H1 (cell line): ENCODE measurements around the gene MED12L. TPM values are rescaled to one million over a fixed set of nuclear protein-coding genes. Genes with fewer than 3 reads are reported as not detected.

ENCODE experiments used
- BCL11A ChIP-seq, 2 experiments: IDR thresholded peaks; one replicate each; pipeline ENCODE4 v1.6.1; 2011; ENCODE audit warnings: low read depth in 2 of 2, low read length in 2 of 2, mild to moderate bottlenecking in 2 of 2
- CHD1 ChIP-seq: IDR thresholded peaks from 2 replicates; pipeline ENCODE4 v1.6.1; 2012; ENCODE audit warnings: low read depth, low read length, improper control_type of control experiment
- EP300 ChIP-seq, 2 experiments: IDR thresholded peaks; 1 replicate in 1 of 2; 2 replicates in 1 of 2; pipeline ENCODE4 v1.6.1; 2011 to 2012; ENCODE audit warnings: low read depth in 2 of 2, low read length in 2 of 2, mild to moderate bottlenecking in 2 of 2, borderline replicate concordance in 1 of 2, inconsistent platforms in 1 of 2, moderate library complexity in 1 of 2
- KDM4A ChIP-seq: IDR thresholded peaks from one replicate; pipeline ENCODE4 v1.7.1; 2012; ENCODE audit warnings: low read depth, mild to moderate bottlenecking, moderate library complexity, low read length, inconsistent platforms; ENCODE audit not compliant: severe bottlenecking
- MAX ChIP-seq: IDR thresholded peaks from 2 replicates; pipeline ENCODE4 v1.6.1; 2012; ENCODE audit warnings: inconsistent platforms
- RBBP5 ChIP-seq: IDR thresholded peaks from 2 replicates; pipeline ENCODE4 v1.7.1; 2012; ENCODE audit warnings: low read depth, mild to moderate bottlenecking, inconsistent platforms, low read length, moderate library complexity, borderline replicate concordance
- RNF2 ChIP-seq: fragments of 200-900, 300-1000 bp; sonication (generic); IDR thresholded peaks from 2 replicates; pipeline ENCODE4 v1.7.1; 2016; ENCODE audit warnings: borderline replicate concordance, low read depth, mild to moderate bottlenecking, antibody characterized with exemption, low read length; ENCODE audit not compliant: poor library complexity, severe bottlenecking; ENCODE audit errors: missing control alignments
- TBP ChIP-seq: IDR thresholded peaks from 2 replicates; pipeline ENCODE4 v1.6.1; 2011; ENCODE audit warnings: low read depth, low read length, improper control_type of control experiment
- polyA plus RNA-seq, 7 experiments: library from polyadenylated mRNA; depleted of rRNA in 3 of 7; stranded (reverse) in 5 of 7; unstranded in 2 of 7; fragments of >200 nt in 5 of 7; fragments of 200-250 nt in 2 of 7; gene quantifications; 1 replicate in 5 of 7; 2 replicates in 1 of 7; 4 replicates in 1 of 7; pipeline versions ENCODE4 v1.2.1 to v1.2.3, GENCODE V29; 2011 to 2013; ENCODE audit warnings: missing spikeins in 2 of 7, mixed read lengths in 2 of 7
- total RNA-seq: library from RNA; stranded (reverse); fragmentation: NEBNext Ultra II Directional; extraction: Animal tissue kit (Norgen Biotek cat#: 25700); gene quantifications from 2 replicates; pipeline ENCODE4 v1.2.1, GENCODE V29; 2021
- TF ChIP-seq, protein P1 (sequence below): fragments of 300-600 bp; sonication (generic); IDR thresholded peaks from 2 replicates; pipeline ENCODE4 v1.7.1; 2012; ENCODE audit warnings: low read length, moderate library complexity, mild to moderate bottlenecking, inconsistent platforms; ENCODE audit not compliant: insufficient replicate concordance

MED12L gene
- total and polyA plus RNA-seq, 2 of the 8 experiments (the other 6 are each of a cell fraction or from before 2014, with no cell fraction given), result 3.6 to 26.2 TPM

GRCh38 chr3:151462278-151462780 is 376.9 kb downstream of the MED12L start (continued):
- TF ChIP-seq, protein P1, sequence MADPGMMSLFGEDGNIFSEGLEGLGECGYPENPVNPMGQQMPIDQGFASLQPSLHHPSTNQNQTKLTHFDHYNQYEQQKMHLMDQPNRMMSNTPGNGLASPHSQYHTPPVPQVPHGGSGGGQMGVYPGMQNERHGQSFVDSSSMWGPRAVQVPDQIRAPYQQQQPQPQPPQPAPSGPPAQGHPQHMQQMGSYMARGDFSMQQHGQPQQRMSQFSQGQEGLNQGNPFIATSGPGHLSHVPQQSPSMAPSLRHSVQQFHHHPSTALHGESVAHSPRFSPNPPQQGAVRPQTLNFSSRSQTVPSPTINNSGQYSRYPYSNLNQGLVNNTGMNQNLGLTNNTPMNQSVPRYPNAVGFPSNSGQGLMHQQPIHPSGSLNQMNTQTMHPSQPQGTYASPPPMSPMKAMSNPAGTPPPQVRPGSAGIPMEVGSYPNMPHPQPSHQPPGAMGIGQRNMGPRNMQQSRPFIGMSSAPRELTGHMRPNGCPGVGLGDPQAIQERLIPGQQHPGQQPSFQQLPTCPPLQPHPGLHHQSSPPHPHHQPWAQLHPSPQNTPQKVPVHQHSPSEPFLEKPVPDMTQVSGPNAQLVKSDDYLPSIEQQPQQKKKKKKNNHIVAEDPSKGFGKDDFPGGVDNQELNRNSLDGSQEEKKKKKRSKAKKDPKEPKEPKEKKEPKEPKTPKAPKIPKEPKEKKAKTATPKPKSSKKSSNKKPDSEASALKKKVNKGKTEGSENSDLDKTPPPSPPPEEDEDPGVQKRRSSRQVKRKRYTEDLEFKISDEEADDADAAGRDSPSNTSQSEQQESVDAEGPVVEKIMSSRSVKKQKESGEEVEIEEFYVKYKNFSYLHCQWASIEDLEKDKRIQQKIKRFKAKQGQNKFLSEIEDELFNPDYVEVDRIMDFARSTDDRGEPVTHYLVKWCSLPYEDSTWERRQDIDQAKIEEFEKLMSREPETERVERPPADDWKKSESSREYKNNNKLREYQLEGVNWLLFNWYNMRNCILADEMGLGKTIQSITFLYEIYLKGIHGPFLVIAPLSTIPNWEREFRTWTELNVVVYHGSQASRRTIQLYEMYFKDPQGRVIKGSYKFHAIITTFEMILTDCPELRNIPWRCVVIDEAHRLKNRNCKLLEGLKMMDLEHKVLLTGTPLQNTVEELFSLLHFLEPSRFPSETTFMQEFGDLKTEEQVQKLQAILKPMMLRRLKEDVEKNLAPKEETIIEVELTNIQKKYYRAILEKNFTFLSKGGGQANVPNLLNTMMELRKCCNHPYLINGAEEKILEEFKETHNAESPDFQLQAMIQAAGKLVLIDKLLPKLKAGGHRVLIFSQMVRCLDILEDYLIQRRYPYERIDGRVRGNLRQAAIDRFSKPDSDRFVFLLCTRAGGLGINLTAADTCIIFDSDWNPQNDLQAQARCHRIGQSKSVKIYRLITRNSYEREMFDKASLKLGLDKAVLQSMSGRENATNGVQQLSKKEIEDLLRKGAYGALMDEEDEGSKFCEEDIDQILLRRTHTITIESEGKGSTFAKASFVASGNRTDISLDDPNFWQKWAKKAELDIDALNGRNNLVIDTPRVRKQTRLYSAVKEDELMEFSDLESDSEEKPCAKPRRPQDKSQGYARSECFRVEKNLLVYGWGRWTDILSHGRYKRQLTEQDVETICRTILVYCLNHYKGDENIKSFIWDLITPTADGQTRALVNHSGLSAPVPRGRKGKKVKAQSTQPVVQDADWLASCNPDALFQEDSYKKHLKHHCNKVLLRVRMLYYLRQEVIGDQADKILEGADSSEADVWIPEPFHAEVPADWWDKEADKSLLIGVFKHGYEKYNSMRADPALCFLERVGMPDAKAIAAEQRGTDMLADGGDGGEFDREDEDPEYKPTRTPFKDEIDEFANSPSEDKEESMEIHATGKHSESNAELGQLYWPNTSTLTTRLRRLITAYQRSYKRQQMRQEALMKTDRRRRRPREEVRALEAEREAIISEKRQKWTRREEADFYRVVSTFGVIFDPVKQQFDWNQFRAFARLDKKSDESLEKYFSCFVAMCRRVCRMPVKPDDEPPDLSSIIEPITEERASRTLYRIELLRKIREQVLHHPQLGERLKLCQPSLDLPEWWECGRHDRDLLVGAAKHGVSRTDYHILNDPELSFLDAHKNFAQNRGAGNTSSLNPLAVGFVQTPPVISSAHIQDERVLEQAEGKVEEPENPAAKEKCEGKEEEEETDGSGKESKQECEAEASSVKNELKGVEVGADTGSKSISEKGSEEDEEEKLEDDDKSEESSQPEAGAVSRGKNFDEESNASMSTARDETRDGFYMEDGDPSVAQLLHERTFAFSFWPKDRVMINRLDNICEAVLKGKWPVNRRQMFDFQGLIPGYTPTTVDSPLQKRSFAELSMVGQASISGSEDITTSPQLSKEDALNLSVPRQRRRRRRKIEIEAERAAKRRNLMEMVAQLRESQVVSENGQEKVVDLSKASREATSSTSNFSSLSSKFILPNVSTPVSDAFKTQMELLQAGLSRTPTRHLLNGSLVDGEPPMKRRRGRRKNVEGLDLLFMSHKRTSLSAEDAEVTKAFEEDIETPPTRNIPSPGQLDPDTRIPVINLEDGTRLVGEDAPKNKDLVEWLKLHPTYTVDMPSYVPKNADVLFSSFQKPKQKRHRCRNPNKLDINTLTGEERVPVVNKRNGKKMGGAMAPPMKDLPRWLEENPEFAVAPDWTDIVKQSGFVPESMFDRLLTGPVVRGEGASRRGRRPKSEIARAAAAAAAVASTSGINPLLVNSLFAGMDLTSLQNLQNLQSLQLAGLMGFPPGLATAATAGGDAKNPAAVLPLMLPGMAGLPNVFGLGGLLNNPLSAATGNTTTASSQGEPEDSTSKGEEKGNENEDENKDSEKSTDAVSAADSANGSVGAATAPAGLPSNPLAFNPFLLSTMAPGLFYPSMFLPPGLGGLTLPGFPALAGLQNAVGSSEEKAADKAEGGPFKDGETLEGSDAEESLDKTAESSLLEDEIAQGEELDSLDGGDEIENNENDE, result no peak
- no peak for TF ChIP-seq RNF2
- TF ChIP-seq EP300 (IDR thresholded peaks at IDR 0.05; ENCODE audit: borderline replicate concordance in 1 of 2, low read depth in 2 of 2, low read length in 2 of 2), result no peak
- no peak for TF ChIP-seq MAX
- no peak for TF ChIP-seq RBBP5
- no peak for TF ChIP-seq KDM4A
- no peak for TF ChIP-seq TBP
- no peak for TF ChIP-seq CHD1
- TF ChIP-seq BCL11A (IDR thresholded peaks at IDR 0.05; ENCODE audit: low read depth in 2 of 2, low read length in 2 of 2), result no peak
